ENCODE results near the gene MEGF8. TPM values are rescaled to one million over a fixed set of nuclear protein-coding genes. Genes with fewer than 3 reads are reported as not detected.
A peak's percentile ranks its signal among the peaks of the same experiment; 100 is the strongest.

Gene MEGF8
- total and polyA plus RNA-seq, 2 of the 8 experiments (the other 6 are each of a cell fraction or from before 2014, with no cell fraction given) = 13.0 to 23.7 TPM

DNA sequence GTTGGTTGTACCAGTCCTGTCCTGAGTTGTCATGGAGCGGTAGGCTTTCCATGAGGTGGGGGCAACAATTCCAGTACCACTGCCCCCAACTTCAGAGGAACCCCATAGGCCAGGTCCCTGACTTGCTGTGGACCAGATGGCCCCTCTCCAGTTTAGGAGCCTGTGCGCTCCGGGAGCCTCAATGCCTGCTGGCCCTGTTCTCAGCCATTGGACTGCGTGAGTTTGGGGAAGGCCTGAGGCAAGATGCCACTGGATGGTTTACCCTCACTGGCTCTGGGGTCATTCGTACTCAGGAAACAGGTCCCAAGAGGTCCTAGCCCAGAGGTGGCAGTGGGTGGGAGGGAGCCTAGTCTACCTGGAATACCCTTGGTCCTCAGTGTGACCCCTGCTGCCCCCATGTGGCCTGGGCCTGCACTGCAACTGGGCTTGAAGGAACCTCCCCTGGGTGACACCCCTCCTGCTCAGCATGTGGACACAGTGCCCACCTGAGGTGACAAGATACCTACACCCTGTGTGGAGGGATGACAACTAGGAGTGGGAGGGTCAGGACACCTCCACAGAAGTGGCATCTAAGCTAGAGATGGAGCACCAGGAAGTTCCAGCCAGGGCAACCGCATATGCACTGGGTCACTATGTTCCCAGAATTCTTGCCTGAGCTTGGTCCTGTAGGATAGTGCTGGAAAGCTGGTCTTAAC, 29.5 kb upstream of the MEGF8 start:
- Histone ChIP-seq H3K4ac (replicated peaks; ENCODE audit: insufficient read length, low read depth, low read length) (no peak overlapping the region), H2BK5ac (ENCODE audit: low read depth, low read length) (0 out of 2 replicates have a peak overlapping the region, but pooled peaks have one; percentile 6), H4K8ac (ENCODE audit: extremely low read depth, insufficient read depth, low read length) (no peak overlapping the region; the same call in 1 of the 2 replicates), H3K4me3 (ENCODE audit: extremely low read depth in 1 of 4, insufficient read depth in 2 of 4, low read depth in 3 of 4, low read length in 4 of 4) (no peak overlapping the region), H3K23ac (ENCODE audit: insufficient read length) (no peak overlapping the region), H3K9ac (replicated peaks in 1 of 4; ENCODE audit: extremely low read depth in 1 of 4, low read depth in 3 of 4, low read length in 3 of 4) (no peak overlapping the region), H3K79me1 (ENCODE audit: low read depth, low read length) (no peaks in the 10 kb centered on the region), H2BK20ac (ENCODE audit: low read length) (no peak overlapping the region), H4K5ac (ENCODE audit: insufficient read length, low read depth, low read length) (no peak overlapping the region), H3K27me3 (replicated peaks in 1 of 4; ENCODE audit: control insufficient read depth in 3 of 4, extremely low read depth in 1 of 4, insufficient read depth in 3 of 4, low read length in 3 of 4) (no peaks in the 10 kb centered on the region), H4K91ac (replicated peaks; ENCODE audit: insufficient read length, low read length) (no peak overlapping the region), H2AK5ac (ENCODE audit: low read depth, low read length) (no peak overlapping the region), H2AFZ (ENCODE audit: low read length) (no peak overlapping the region), H3K18ac (ENCODE audit: extremely low read depth, low read length) (peak overlapping the region; percentile 33; the same call in 1 of the 2 replicates), H3K56ac (replicated peaks; ENCODE audit: insufficient read length, low read depth, low read length) (no peak overlapping the region), H2BK15ac (ENCODE audit: low read length) (no peak overlapping the region; the same call in 1 of the 2 replicates), H2BK120ac (replicated peaks; ENCODE audit: low read depth, low read length) (no peak overlapping the region), H3K27ac (ENCODE audit: low read depth, low read length) (no peak overlapping the region), H3K36me3 (ENCODE audit: control insufficient read depth in 2 of 4, insufficient read depth in 4 of 4, low read length in 3 of 4) (peaks cover 0 to 39% (median 24%) of the 10 kb centered on the region in 4 experiments; a peak in 6 of 8 replicates), H3K9me3 (ENCODE audit: insufficient read depth in 2 of 2, low read depth in 1 of 2, low read length in 1 of 2) (no peaks in the 10 kb centered on the region), H3K79me2 (ENCODE audit: control insufficient read depth in 1 of 2, insufficient read depth in 2 of 2, low read length in 2 of 2) (0 out of 4 replicates have a peak, but pooled peaks cover 0 to 2% of the 10 kb centered on the region in 2 experiments), H3K4me1 (replicated peaks in 1 of 4; ENCODE audit: control insufficient read depth in 3 of 4, insufficient read depth in 4 of 4, low read length in 3 of 4) (peaks cover 0 to 2% (median under 1%) of the 10 kb centered on the region in 4 experiments; a peak in 1 of 7 replicates), H3K14ac (ENCODE audit: insufficient read length) (no peak overlapping the region), H2BK12ac (ENCODE audit: low read depth, low read length) (no peak overlapping the region; the same call in 1 of the 2 replicates), H4K20me1 (replicated peaks in 1 of 2; ENCODE audit: control insufficient read depth in 1 of 2, insufficient read depth in 2 of 2, low read length in 2 of 2) (peaks cover 0 to 9% of the 10 kb centered on the region in 2 experiments), H3K4me2 (ENCODE audit: insufficient read depth in 1 of 2, low read depth in 2 of 2, low read length in 2 of 2) (no peak overlapping the region), H3K23me2 (ENCODE audit: low read depth, low read length) (no peaks in the 10 kb centered on the region)
- 69% methylated on average over 6 of the region's 6 CpGs; no CpG with 5 or more reads in 1 of the 2 experiments for WGBS, 2 experiments (ENCODE audit: extremely low coverage in 1 of 2, insufficient coverage in 1 of 2, insufficient read length in 1 of 2, insufficient replicate concordance in 2 of 2, low coverage in 1 of 2, low lambda C conversion rate in 2 of 2, missing lambda C conversion rate in 1 of 2)
- FAIRE-seq (peak; percentile 96), DNase-seq (ENCODE audit: low read depth in 1 of 2, low spot score in 2 of 2) (peak; percentile 65 to 100)
- ChIA-PET POLR2A (ENCODE audit: partially characterized antibody) (interaction anchor here (0.9 to 4.1 kb wide), 14 partner anchors 8 to 181 kb away, joined by 3 to 20 read pairs (median 4); no protein-coding TSS in a partner anchor), CTCF (ENCODE audit: partially characterized antibody) (interaction anchor here (0.7 to 10.6 kb wide), 35 partner anchors 8 to 433 kb away, joined by 3 to 155 read pairs (median 4); partner anchors contain the start of genes GSK3A and ZNF526)
- peak in 1 of 2 experiments; percentile 74; a peak in 1 of 4 replicates for TF ChIP-seq SIN3A (conservative IDR thresholded peaks at IDR 0.05 in 1 of 2, IDR thresholded peaks at IDR 0.05 in 1 of 2; ENCODE audit: low read depth in 1 of 2, low read length in 2 of 2)
- peak in 1 of 2 experiments; percentile 18; a peak in 1 of 3 replicates for TF ChIP-seq POLR2A (IDR thresholded peaks at IDR 0.05; ENCODE audit: control extremely low read depth in 1 of 2, low read depth in 2 of 2, low read length in 2 of 2)
- TF ChIP-seq BRCA1 (IDR thresholded peaks at IDR 0.05; ENCODE audit: low read depth, low read length) = no peak
- TF ChIP-seq RAD21 (IDR thresholded peaks at IDR 0.05 in 1 of 2, conservative IDR thresholded peaks at IDR 0.05 in 1 of 2; ENCODE audit: low read depth in 2 of 2, low read length in 2 of 2) = peak; percentile 67 to 76
- TF ChIP-seq EZH2 (IDR thresholded peaks at IDR 0.05; ENCODE audit: low read depth, low read length, severe bottlenecking) = no peak
- TF ChIP-seq CREB1 (IDR thresholded peaks at IDR 0.05) = peak; percentile 21; the same call in 1 of the 2 replicates
- TF ChIP-seq, protein P1, sequence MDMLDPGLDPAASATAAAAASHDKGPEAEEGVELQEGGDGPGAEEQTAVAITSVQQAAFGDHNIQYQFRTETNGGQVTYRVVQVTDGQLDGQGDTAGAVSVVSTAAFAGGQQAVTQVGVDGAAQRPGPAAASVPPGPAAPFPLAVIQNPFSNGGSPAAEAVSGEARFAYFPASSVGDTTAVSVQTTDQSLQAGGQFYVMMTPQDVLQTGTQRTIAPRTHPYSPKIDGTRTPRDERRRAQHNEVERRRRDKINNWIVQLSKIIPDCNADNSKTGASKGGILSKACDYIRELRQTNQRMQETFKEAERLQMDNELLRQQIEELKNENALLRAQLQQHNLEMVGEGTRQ (IDR thresholded peaks at IDR 0.05; ENCODE audit: low read length) = 0 out of 2 replicates have a peak, but pooled peaks have one; percentile 14
- no peak for TF ChIP-seq BACH1 (IDR thresholded peaks at IDR 0.05; ENCODE audit: low read length)
- TF ChIP-seq POLR2AphosphoS5 (IDR thresholded peaks at IDR 0.05; ENCODE audit: low read depth, low read length) = peak; percentile 78
- TF ChIP-seq, protein P2, sequence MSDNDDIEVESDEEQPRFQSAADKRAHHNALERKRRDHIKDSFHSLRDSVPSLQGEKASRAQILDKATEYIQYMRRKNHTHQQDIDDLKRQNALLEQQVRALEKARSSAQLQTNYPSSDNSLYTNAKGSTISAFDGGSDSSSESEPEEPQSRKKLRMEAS (IDR thresholded peaks at IDR 0.05) = 0 out of 2 replicates have a peak, but pooled peaks have one; percentile 43
